Natural killer cell (primary cell): Measurements from ENCODE around the gene CDH23. TPM values are rescaled to one million over a fixed set of nuclear protein-coding genes. Genes with fewer than 3 reads are reported as not detected.

Source experiments
- ATAC-seq, 3 donors: fragments of 150-1000 bp in 2 of 3; fragments of 200-7000 bp in 1 of 3; cut with Tn5 transposase; 1 replicate in 1 of 3; 2 replicates in 2 of 3; pipeline ENCODE4 v1.10.0; 2021; ENCODE audit warnings: mild to moderate bottlenecking in 2 of 3, moderate library complexity in 2 of 3
- DNase-seq, 2 donors: peaks; one replicate each; pipeline versions ENCODE4 v3.0.0 to v3.0.0-alpha.2; 2013 to 2021; ENCODE audit warnings: mixed read lengths in 1 of 2
- H3K27ac ChIP-seq: one replicate; pipeline ENCODE4 v1.5.1; 2013; ENCODE audit warnings: mild to moderate bottlenecking, low read length
- H3K27me3 ChIP-seq: one replicate; pipeline ENCODE4 v1.6.1; 2013; ENCODE audit warnings: low read length; ENCODE audit not compliant: control insufficient read depth, insufficient read depth
- H3K36me3 ChIP-seq: one replicate; pipeline ENCODE4 v1.6.1; 2013; ENCODE audit warnings: low read length; ENCODE audit not compliant: control insufficient read depth, insufficient read depth
- H3K4me1 ChIP-seq: one replicate; pipeline ENCODE4 v1.6.1; 2013; ENCODE audit warnings: low read length; ENCODE audit not compliant: control insufficient read depth, insufficient read depth
- H3K4me3 ChIP-seq: one replicate; pipeline ENCODE4 v1.5.1; 2013; ENCODE audit warnings: low read length
- H3K9me3 ChIP-seq: one replicate; pipeline ENCODE4 v1.6.1; 2013; ENCODE audit warnings: low read length; ENCODE audit not compliant: control insufficient read depth, insufficient read depth
- H3K27ac Mint-ChIP-seq, 2 donors: one replicate each; pipeline ENCODE4 v1.8.0; 2022; ENCODE audit warnings: mild to moderate bottlenecking in 2 of 2, mixed read lengths in 2 of 2, moderate library complexity in 1 of 2
- H3K27me3 Mint-ChIP-seq, 2 donors: one replicate each; pipeline ENCODE4 v1.8.0; 2022; ENCODE audit warnings: low read depth in 2 of 2, mixed read lengths in 2 of 2
- H3K36me3 Mint-ChIP-seq: one replicate; pipeline ENCODE4 v1.8.0; 2022; ENCODE audit warnings: mixed read lengths
- H3K4me1 Mint-ChIP-seq, 2 donors: one replicate each; pipeline ENCODE4 v1.8.0; 2022; ENCODE audit warnings: mixed read lengths in 2 of 2
- H3K4me3 Mint-ChIP-seq: one replicate; pipeline ENCODE4 v1.8.0; 2022; ENCODE audit warnings: mild to moderate bottlenecking, moderate library complexity, mixed read lengths
- H3K9me3 Mint-ChIP-seq, 2 donors: one replicate each; pipeline ENCODE4 v1.8.0; 2022; ENCODE audit warnings: mixed read lengths in 2 of 2
- CTCF ChIP-seq: fragments of 200-600 bp; IDR thresholded peaks from one replicate; pipeline ENCODE4 v1.8.0; 2022; ENCODE audit warnings: antibody characterized with exemption
- WGBS: methylation state at CpG from one replicate; pipeline ENCODE4 v1.1.7; 2013; ENCODE audit warnings: missing lambda C conversion rate; ENCODE audit not compliant: insufficient coverage; 5-methylcytosine and 5-hydroxymethylcytosine counted together
- intact Hi-C: fragments of 100-400 bp; cut with micrococcal nuclease; formaldehyde crosslinking; loops from one replicate; pipeline ENCODE4 v1.14.2; 2022
- total RNA-seq, 4 donors: library from RNA; stranded (reverse); fragments of 120-200 nt in 1 of 4; gene quantifications; one replicate each; pipeline versions ENCODE4 v1.2.3 to v1.2.4, GENCODE V29; 2013 to 2022

The CDH23 gene
- total RNA-seq, 3 donors from 2014 or later (not counting 1 experiment from before 2014, with no cell fraction given): 1.2 to 6.0 (median 4.3) TPM

GRCh38 chr10:71529207-71529827 is 132.6 kb downstream of the CDH23 start:
- peaks cover 2 to 3% of the 10 kb centered on the region in 2 donors for H3K27me3 Mint-ChIP-seq
- H3K9me3 Mint-ChIP-seq: peaks cover 2% of the 10 kb centered on the region in 2 donors
- no peaks in the 10 kb centered on the region for H3K36me3 ChIP-seq
- H3K4me3 ChIP-seq: no peak overlapping the region
- no peak overlapping the region for H3K27ac ChIP-seq
- peaks cover 0 to 6% of the 10 kb centered on the region in 2 donors for H3K4me1 Mint-ChIP-seq
- ATAC-seq: no peak
- intact Hi-C loops: no loop called here
- TF ChIP-seq CTCF: no peak
- H3K4me3 Mint-ChIP-seq: no peak overlapping the region
- H3K4me1 ChIP-seq: no peaks in the 10 kb centered on the region
- H3K27me3 ChIP-seq: no peaks in the 10 kb centered on the region
- H3K36me3 Mint-ChIP-seq: no peaks in the 10 kb centered on the region
- WGBS: 92% methylated on average over 10 of the region's 11 CpGs
- no peaks in the 10 kb centered on the region for H3K9me3 ChIP-seq
- H3K27ac Mint-ChIP-seq: no peak overlapping the region
- no peak for DNase-seq

GRCh38 chr10:71530781-71531180 is 134.1 kb downstream of the CDH23 start:
- no peak for TF ChIP-seq CTCF
- H3K4me1 Mint-ChIP-seq: peaks cover 0 to 6% of the 10 kb centered on the region in 2 donors
- Histone ChIP-seq H3K36me3 (no peaks in the 10 kb centered on the region), H3K27me3 (no peaks in the 10 kb centered on the region), H3K4me1 (no peaks in the 10 kb centered on the region), H3K27ac (no peak overlapping the region), H3K4me3 (no peak overlapping the region), H3K9me3 (no peaks in the 10 kb centered on the region)
- DNase-seq (no peak), ATAC-seq (no peak)
- H3K27me3 Mint-ChIP-seq: no peaks in the 10 kb centered on the region
- H3K4me3 Mint-ChIP-seq: no peak overlapping the region
- H3K36me3 Mint-ChIP-seq: no peaks in the 10 kb centered on the region
- intact Hi-C loops: no loop called here
- H3K27ac Mint-ChIP-seq: no peak overlapping the region
- WGBS: 95% methylated on average over 4 of the region's 4 CpGs
- peaks cover 2% of the 10 kb centered on the region in 2 donors for H3K9me3 Mint-ChIP-seq

GRCh38 chr10:71531485-71532446 is 135.0 kb downstream of the CDH23 start:
- ATAC-seq: no peak
- Histone ChIP-seq H3K4me1 (no peaks in the 10 kb centered on the region), H3K4me3 (no peak overlapping the region), H3K9me3 (no peaks in the 10 kb centered on the region), H3K27ac (no peak overlapping the region), H3K27me3 (no peaks in the 10 kb centered on the region), H3K36me3 (no peaks in the 10 kb centered on the region)
- peaks cover 0 to 2% of the 10 kb centered on the region in 2 donors for H3K27me3 Mint-ChIP-seq
- 93% methylated on average over 8 of the region's 10 CpGs for WGBS
- intact Hi-C loops: no loop called here
- TF ChIP-seq CTCF: no peak
- H3K4me3 Mint-ChIP-seq: no peak overlapping the region
- H3K4me1 Mint-ChIP-seq: peaks cover 0 to 6% of the 10 kb centered on the region in 2 donors
- no peaks in the 10 kb centered on the region for H3K36me3 Mint-ChIP-seq
- no peak overlapping the region for H3K27ac Mint-ChIP-seq
- peak in 1 of 2 donors; percentile 7 for DNase-seq
- H3K9me3 Mint-ChIP-seq: peaks cover 2% of the 10 kb centered on the region in 2 donors
